22Rv1 (cell line): ENCODE measurements around the gene PXT1.

Experiments
- H3K27ac ChIP-seq: fragments of 450-650 bp; 2 replicates; pipeline ENCODE4 v1.5.1; 2017
- ZFX ChIP-seq: fragments of 450-650 bp; IDR thresholded peaks from 2 replicates; pipeline ENCODE4 v1.6.1; 2017; ENCODE audit warnings: antibody characterized with exemption, borderline replicate concordance
- TF ChIP-seq, protein P1 (sequence below): fragments of 450-650 bp; IDR thresholded peaks from 2 replicates; pipeline ENCODE4 v1.5.1; 2017; ENCODE audit warnings: mild to moderate bottlenecking

The PXT1 gene

DNA sequence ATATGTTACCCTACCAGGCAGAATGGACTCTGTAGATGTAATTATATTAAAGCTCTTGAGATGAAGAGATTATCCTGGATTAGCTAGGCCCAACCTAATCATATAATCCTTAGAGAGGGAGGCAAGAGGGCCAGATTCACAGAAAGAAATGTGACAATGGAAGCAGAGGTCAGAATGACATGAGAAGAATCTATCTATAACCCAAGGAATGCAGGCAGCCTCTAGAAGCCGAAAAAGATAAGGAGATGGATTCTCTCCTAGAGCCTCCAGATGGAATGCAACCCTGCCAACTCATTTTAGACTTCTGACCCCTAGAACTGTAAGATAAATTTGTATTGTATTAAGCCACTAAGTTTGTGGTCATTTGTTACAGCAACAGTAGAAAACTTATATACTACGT is 12.3 kb downstream of the PXT1 start:
- TF ChIP-seq ZFX: no peak
- TF ChIP-seq, protein P1, sequence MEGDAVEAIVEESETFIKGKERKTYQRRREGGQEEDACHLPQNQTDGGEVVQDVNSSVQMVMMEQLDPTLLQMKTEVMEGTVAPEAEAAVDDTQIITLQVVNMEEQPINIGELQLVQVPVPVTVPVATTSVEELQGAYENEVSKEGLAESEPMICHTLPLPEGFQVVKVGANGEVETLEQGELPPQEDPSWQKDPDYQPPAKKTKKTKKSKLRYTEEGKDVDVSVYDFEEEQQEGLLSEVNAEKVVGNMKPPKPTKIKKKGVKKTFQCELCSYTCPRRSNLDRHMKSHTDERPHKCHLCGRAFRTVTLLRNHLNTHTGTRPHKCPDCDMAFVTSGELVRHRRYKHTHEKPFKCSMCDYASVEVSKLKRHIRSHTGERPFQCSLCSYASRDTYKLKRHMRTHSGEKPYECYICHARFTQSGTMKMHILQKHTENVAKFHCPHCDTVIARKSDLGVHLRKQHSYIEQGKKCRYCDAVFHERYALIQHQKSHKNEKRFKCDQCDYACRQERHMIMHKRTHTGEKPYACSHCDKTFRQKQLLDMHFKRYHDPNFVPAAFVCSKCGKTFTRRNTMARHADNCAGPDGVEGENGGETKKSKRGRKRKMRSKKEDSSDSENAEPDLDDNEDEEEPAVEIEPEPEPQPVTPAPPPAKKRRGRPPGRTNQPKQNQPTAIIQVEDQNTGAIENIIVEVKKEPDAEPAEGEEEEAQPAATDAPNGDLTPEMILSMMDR: no peak
- no peak overlapping the region for H3K27ac ChIP-seq

DNA sequence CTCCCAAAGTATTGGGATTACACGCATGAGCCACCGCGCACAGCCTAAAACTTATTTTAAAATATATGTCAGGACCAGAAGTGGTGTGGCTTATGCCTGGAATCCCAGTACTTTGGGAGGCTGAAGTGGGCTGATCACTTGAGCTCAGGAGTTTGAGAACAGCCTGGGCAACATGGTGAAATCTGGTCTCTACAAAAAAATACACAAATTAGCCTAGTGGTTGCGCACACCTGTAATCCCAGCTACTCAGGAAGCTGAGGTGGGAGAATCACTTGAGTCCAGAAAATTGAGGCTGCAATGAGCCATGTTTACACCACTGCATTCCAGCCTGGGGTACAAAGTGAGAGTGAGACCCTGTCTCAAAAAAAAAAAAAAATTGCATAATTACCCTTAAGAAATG is 13.7 kb downstream of the PXT1 start:
- no peak for TF ChIP-seq ZFX
- TF ChIP-seq, protein P1: no peak
- no peak overlapping the region for H3K27ac ChIP-seq

DNA sequence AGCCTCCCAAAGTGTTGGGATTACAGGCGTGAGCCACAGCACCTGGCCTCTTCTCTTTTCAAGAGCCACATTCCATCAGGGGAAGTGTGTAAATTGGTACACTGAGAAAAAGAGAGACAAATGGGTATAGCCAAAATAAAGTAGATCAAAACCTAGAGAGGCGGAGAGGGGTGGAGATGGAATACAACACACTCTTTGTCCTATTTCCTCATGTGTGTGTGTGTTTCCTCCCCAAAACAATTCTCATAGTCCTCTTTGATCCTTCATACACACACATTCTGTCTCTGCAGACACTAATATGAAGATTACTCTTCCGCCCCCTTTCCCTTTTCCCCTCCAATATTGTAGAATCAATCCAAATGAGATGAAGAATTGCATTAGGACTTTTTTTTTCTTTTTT is 16.0 kb downstream of the PXT1 start:
- TF ChIP-seq, protein P1: no peak
- TF ChIP-seq ZFX: no peak
- no peak overlapping the region for H3K27ac ChIP-seq

DNA sequence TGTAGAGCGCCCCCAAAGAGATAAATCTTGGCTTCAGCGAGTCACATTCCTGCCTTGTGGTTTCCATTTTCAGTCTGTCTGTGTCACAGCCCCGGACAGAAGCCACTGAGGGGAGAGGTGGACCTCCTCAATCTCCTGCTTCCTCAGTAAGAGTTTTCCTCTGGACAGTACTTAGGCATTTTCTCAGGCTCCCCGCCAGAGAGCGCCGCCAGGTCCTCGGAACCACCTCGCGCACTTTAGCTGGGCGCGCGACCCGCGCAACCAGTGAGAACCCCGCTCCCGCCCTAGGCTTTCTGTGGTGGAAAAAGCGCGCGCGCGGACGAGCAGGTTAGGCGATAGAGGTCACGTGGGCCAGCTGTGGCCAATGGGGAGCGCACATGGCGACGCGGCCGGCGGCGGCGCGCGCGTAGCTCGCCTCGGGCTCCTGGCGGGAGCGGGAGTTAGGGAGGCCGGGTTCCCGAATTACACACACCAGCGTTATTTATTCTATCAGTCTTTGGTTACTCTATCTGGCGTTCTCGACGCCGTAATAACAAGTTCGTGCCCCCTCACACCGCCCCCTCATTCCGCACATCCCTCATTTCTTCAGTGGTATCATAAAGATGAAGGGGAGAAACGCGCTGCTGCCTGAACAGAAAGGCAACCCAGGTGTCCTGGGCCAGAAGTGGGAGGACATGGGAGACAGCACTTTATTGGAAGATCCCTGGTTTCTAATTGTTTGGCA is 19.4 kb downstream of the PXT1 start:
- H3K27ac ChIP-seq: peak overlapping the region; percentile 93
- no peak for TF ChIP-seq ZFX
- TF ChIP-seq, protein P1: peak; percentile 79

DNA sequence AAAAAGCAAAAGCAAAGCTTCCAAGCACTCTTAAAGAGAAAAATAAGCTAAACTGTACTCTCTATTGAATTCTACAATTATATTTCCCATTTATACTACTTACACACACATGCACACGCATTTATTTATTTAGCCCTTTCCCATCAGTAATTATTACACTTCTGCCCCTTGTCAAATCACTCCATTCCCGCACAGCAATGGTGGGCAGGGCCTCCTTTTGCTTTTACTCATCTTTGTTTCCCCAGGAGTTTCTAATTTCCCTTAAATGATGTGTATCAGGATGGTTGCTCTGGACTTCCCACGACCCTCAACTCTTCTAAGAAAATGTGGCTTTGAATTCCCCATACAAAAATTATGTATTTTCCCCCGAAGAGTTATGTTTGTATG is 19.9 kb downstream of the PXT1 start:
- no peak for TF ChIP-seq ZFX
- TF ChIP-seq, protein P1: no peak
- peak overlapping the region; percentile 93 for H3K27ac ChIP-seq

DNA sequence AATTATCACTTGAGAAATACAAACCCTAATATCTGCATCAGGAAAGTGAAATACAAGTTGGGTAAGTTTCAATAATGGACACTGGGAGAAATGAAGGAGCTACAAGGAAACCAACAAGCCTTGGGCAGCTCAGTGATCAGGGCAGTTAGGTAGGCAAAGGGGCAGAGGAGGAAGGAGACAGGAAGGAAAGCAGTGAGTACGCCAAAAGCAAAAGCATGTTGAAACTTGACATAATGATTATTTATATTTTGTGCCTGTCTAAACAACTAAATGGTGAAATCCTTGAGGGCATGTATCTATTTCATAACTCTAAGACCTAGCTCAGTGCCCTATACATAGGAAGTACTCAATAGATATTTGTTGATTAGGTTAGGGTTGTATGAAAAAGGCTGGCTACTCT is 23.3 kb downstream of the PXT1 start:
- TF ChIP-seq ZFX: no peak
- TF ChIP-seq, protein P1: no peak
- H3K27ac ChIP-seq: no peak overlapping the region

DNA sequence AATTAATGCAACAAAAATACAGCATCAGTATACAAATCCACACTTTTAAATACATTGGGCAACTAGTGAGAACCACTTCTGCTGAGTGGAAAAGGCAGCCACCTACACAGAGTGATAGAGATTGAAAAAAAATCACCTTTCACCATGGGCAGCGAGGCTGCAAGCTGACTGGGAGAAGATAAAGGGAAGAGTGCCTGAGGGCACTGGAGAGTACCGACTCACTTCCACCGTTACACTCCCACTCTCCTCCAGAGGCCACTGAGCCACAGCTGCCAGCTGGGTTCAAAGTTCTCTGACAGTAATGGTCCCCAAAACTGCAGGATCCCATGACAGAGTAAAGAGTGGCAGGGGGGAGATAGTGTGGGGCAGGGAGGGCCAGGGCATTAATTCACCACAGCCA is 24.1 kb downstream of the PXT1 start:
- TF ChIP-seq ZFX: no peak
- TF ChIP-seq, protein P1: no peak
- no peak overlapping the region for H3K27ac ChIP-seq
